ENCODE results near the gene YBEY. TPM values are rescaled to one million over a fixed set of nuclear protein-coding genes. Genes with fewer than 3 reads are reported as not detected.

YBEY gene
- total and polyA plus RNA-seq, 2 of the 8 experiments (the other 6 are each of a cell fraction or from before 2014, with no cell fraction given), result 26.9 to 31.9 TPM

DNA sequence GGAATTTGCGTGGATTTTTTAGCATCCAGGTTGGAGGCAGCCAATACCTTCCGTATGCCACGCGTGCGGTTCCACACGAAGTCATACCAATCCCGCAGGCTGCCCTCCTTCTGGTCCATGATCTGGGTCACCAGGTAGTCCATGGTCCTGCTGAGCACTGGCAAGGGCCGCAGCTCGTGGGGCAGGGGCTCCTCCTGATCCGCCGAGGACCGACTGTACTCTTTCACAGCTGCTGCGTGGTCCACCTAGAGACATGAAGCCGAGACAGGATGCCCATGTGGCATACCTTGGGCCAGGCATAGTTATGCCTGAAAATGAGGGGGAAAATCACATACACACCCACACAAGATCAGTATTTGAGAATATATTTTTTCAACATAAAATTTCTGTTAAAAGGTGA lies 12.8 kb upstream of the YBEY start:
- Histone ChIP-seq H3K27me3 (replicated peaks in 1 of 4; ENCODE audit: control insufficient read depth in 3 of 4, extremely low read depth in 1 of 4, insufficient read depth in 3 of 4, low read length in 3 of 4) (no peaks in the 10 kb centered on the region), H4K8ac (ENCODE audit: extremely low read depth, insufficient read depth, low read length) (no peak overlapping the region), H3K27ac (ENCODE audit: low read depth, low read length) (no peak overlapping the region), H3K4me1 (replicated peaks in 1 of 4; ENCODE audit: control insufficient read depth in 3 of 4, insufficient read depth in 4 of 4, low read length in 3 of 4) (no peaks in the 10 kb centered on the region), H2BK12ac (ENCODE audit: low read depth, low read length) (no peak overlapping the region), H3K9ac (replicated peaks in 1 of 4; ENCODE audit: extremely low read depth in 1 of 4, low read depth in 3 of 4, low read length in 3 of 4) (no peak overlapping the region), H3K23me2 (ENCODE audit: low read depth, low read length) (no peaks in the 10 kb centered on the region), H3K4me2 (ENCODE audit: insufficient read depth in 1 of 2, low read depth in 2 of 2, low read length in 2 of 2) (no peak overlapping the region), H2BK5ac (ENCODE audit: low read depth, low read length) (no peak overlapping the region), H2BK20ac (ENCODE audit: low read length) (no peak overlapping the region), H2BK15ac (ENCODE audit: low read length) (no peak overlapping the region), H2BK120ac (replicated peaks; ENCODE audit: low read depth, low read length) (no peak overlapping the region), H3K4ac (replicated peaks; ENCODE audit: insufficient read length, low read depth, low read length) (no peak overlapping the region), H3K79me1 (ENCODE audit: low read depth, low read length) (no peaks in the 10 kb centered on the region), H2AFZ (ENCODE audit: low read length) (no peak overlapping the region), H3K9me3 (ENCODE audit: insufficient read depth in 2 of 2, low read depth in 1 of 2, low read length in 1 of 2) (no peaks in the 10 kb centered on the region), H4K20me1 (replicated peaks in 1 of 2; ENCODE audit: control insufficient read depth in 1 of 2, insufficient read depth in 2 of 2, low read length in 2 of 2) (peaks cover 5 to 9% of the 10 kb centered on the region in 2 experiments), H4K5ac (ENCODE audit: insufficient read length, low read depth, low read length) (no peak overlapping the region), H3K23ac (ENCODE audit: insufficient read length) (no peak overlapping the region), H3K79me2 (ENCODE audit: control insufficient read depth in 1 of 2, insufficient read depth in 2 of 2, low read length in 2 of 2) (no peaks in the 10 kb centered on the region), H3K56ac (replicated peaks; ENCODE audit: insufficient read length, low read depth, low read length) (no peak overlapping the region), H4K91ac (replicated peaks; ENCODE audit: insufficient read length, low read length) (no peak overlapping the region), H2AK5ac (ENCODE audit: low read depth, low read length) (no peak overlapping the region), H3K14ac (ENCODE audit: insufficient read length) (no peak overlapping the region), H3K4me3 (ENCODE audit: extremely low read depth in 1 of 4, insufficient read depth in 2 of 4, low read depth in 3 of 4, low read length in 4 of 4) (no peak overlapping the region), H3K18ac (ENCODE audit: extremely low read depth, low read length) (no peak overlapping the region), H3K36me3 (ENCODE audit: control insufficient read depth in 2 of 4, insufficient read depth in 4 of 4, low read length in 3 of 4) (peaks cover 28 to 85% (median 68%) of the 10 kb centered on the region in 4 experiments)
- CTCF ChIA-PET (ENCODE audit: partially characterized antibody), result interaction anchor here (0.6 kb wide), 1 partner anchor 9 kb away, joined by 3 read pairs; no protein-coding TSS in a partner anchor
- FAIRE-seq (no peak), DNase-seq (ENCODE audit: low read depth in 1 of 2, low spot score in 2 of 2) (no peak)
- POLR2A ChIA-PET (ENCODE audit: partially characterized antibody), result no interaction called here
- WGBS, 2 experiments (ENCODE audit: extremely low coverage in 1 of 2, insufficient coverage in 1 of 2, insufficient read length in 1 of 2, insufficient replicate concordance in 2 of 2, low coverage in 1 of 2, low lambda C conversion rate in 2 of 2, missing lambda C conversion rate in 1 of 2), result 95% methylated on average over 14 of the region's 14 CpGs; no CpG with 5 or more reads in 1 of the 2 experiments
- no peak for TF ChIP-seq MAX (IDR thresholded peaks at IDR 0.05)
- TF ChIP-seq PHF8 (conservative IDR thresholded peaks at IDR 0.05; ENCODE audit: low read depth, low read length), result no peak
- TF ChIP-seq SP1 (IDR thresholded peaks at IDR 0.05; ENCODE audit: low read depth, low read length), result no peak
- no peak for TF ChIP-seq ATF2 (IDR thresholded peaks at IDR 0.05; ENCODE audit: low read length)
- no peak for TF ChIP-seq CBX5 (IDR thresholded peaks at IDR 0.05; ENCODE audit: low read depth, low read length)
- no peak for TF ChIP-seq RBBP5 (IDR thresholded peaks at IDR 0.05; ENCODE audit: borderline replicate concordance, low read depth, low read length)
- no peak for TF ChIP-seq TCF12 (IDR thresholded peaks at IDR 0.05; ENCODE audit: low read depth, low read length)
- TF ChIP-seq, protein P1, sequence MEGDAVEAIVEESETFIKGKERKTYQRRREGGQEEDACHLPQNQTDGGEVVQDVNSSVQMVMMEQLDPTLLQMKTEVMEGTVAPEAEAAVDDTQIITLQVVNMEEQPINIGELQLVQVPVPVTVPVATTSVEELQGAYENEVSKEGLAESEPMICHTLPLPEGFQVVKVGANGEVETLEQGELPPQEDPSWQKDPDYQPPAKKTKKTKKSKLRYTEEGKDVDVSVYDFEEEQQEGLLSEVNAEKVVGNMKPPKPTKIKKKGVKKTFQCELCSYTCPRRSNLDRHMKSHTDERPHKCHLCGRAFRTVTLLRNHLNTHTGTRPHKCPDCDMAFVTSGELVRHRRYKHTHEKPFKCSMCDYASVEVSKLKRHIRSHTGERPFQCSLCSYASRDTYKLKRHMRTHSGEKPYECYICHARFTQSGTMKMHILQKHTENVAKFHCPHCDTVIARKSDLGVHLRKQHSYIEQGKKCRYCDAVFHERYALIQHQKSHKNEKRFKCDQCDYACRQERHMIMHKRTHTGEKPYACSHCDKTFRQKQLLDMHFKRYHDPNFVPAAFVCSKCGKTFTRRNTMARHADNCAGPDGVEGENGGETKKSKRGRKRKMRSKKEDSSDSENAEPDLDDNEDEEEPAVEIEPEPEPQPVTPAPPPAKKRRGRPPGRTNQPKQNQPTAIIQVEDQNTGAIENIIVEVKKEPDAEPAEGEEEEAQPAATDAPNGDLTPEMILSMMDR (IDR thresholded peaks at IDR 0.05; ENCODE audit: control extremely low read depth in 1 of 3, insufficient read depth in 1 of 3, low read depth in 1 of 3, low read length in 3 of 3), result no peak
- no peak for TF ChIP-seq TAF1 (IDR thresholded peaks at IDR 0.05; ENCODE audit: low read depth, low read length)

All from H1 (cell line).